K562 (cell line): ENCODE measurements around the gene PPT2. TPM values are rescaled to one million over a fixed set of nuclear protein-coding genes. Genes with fewer than 3 reads are reported as not detected.

Experiments
- ATAC-seq: fragments of 200-7000 bp; cut with Tn5 transposase; 3 replicates; pipeline ENCODE4 v1.9.1; 2020; ENCODE audit warnings: moderate library complexity
- BruUV-seq: library from RNA; stranded (reverse); fragments of 400-500 nt; replicated peaks from 2 replicates; lab custom pipeline; 2021; lab: Mats Ljungman, UMichigan
- CTCF ChIA-PET: fragments of 300-600 bp; formaldehyde crosslinking; extraction: SDS; loops from one replicate; lab custom pipeline; 2021; ENCODE audit warnings: low intra/inter-chr PET ratio; lab: Yijun Ruan, JAX
- POLR2A ChIA-PET: fragments of 300-600, 350-650 bp; sonication (Branson Sonifier 250); formaldehyde crosslinking; extraction: SDS; loops from one replicate; lab custom pipeline; 2021; ENCODE audit warnings: antibody characterized with exemption, inconsistent platforms; lab: Yijun Ruan, JAX
- DNase-seq, 4 experiments: peaks; one replicate each; pipeline versions ENCODE4 v3.0.0 to v3.0.0-alpha.2; 2011 to 2018; ENCODE audit warnings: low spot score in 3 of 4, mixed read lengths in 3 of 4; ENCODE audit errors: extremely low read depth in 1 of 4
- FAIRE-seq: peaks from 2 replicates; lab custom pipeline; 2011; peaks lifted over from hg19 to GRCh38; lab: Jason Lieb, UNC
- H2AFZ ChIP-seq: 2 replicates; pipeline ENCODE4 v1.6.0; 2011; ENCODE audit warnings: low read depth, low read length, control low read depth, inconsistent platforms
- H3K27ac ChIP-seq: fragments of 200-600 bp; 3 replicates; pipeline ENCODE4 v1.8.0; 2011; ENCODE audit warnings: low read depth, mild to moderate bottlenecking, control low read depth, inconsistent platforms, low read length, moderate library complexity, mixed read lengths; ENCODE audit errors: extremely low read depth
- H3K27me3 ChIP-seq, 2 experiments: fragments of 300-600 bp in 1 of 2; 2 replicates in 1 of 2; 3 replicates in 1 of 2; pipeline versions ENCODE4 v1.6.0 to v1.8.0; 2011; ENCODE audit warnings: inconsistent platforms in 2 of 2, low read length in 2 of 2, mild to moderate bottlenecking in 1 of 2, mixed read lengths in 1 of 2, moderate library complexity in 1 of 2; ENCODE audit not compliant: control insufficient read depth in 2 of 2, insufficient read depth in 2 of 2
- H3K36me3 ChIP-seq: fragments of 300-600 bp; 3 replicates; pipeline ENCODE4 v1.8.0; 2011; ENCODE audit warnings: mild to moderate bottlenecking, low read length, inconsistent platforms; ENCODE audit not compliant: control insufficient read depth, insufficient read depth
- H3K4me1 ChIP-seq, 2 experiments: fragments of 200-600 bp in 1 of 2; replicated peaks in 1 of 2; 2 replicates in 1 of 2; 3 replicates in 1 of 2; pipeline versions ENCODE4 v1.5.1 to v1.8.0; 2011; ENCODE audit warnings: inconsistent platforms in 2 of 2, low read length in 2 of 2, mild to moderate bottlenecking in 1 of 2, mixed read lengths in 1 of 2, moderate library complexity in 1 of 2; ENCODE audit not compliant: control insufficient read depth in 2 of 2, insufficient read depth in 2 of 2
- H3K4me2 ChIP-seq: 2 replicates; pipeline ENCODE4 v1.6.1; 2011; ENCODE audit warnings: low read length, control low read depth, inconsistent platforms, mixed read lengths; ENCODE audit not compliant: insufficient read depth
- H3K4me3 ChIP-seq: fragments of 200-600 bp; sonication (generic), shearing (Covaris generic); 2 replicates; pipeline ENCODE4 v1.5.1; 2016; ENCODE audit warnings: control low read depth, inconsistent platforms
- H3K79me2 ChIP-seq: fragments of 200-600 bp; 3 replicates; pipeline ENCODE4 v1.8.0; 2011; ENCODE audit warnings: low read length, inconsistent platforms; ENCODE audit not compliant: control insufficient read depth, insufficient read depth
- H3K9ac ChIP-seq, 2 experiments: 2 replicates each; pipeline versions ENCODE4 v1.6.0 to v1.6.1; 2011; ENCODE audit warnings: low read depth in 2 of 2, low read length in 2 of 2, control low read depth in 1 of 2, inconsistent platforms in 1 of 2, mild to moderate bottlenecking in 1 of 2, mixed read lengths in 1 of 2; ENCODE audit not compliant: insufficient read depth in 1 of 2
- H3K9me1 ChIP-seq: one replicate; pipeline ENCODE4 v1.6.0; 2011; ENCODE audit warnings: inconsistent platforms, mild to moderate bottlenecking, low read length, moderate library complexity; ENCODE audit not compliant: control insufficient read depth, insufficient read depth
- H3K9me3 ChIP-seq: replicated peaks from 2 replicates; pipeline ENCODE4 v1.5.1; 2011; ENCODE audit warnings: low read depth, low read length, inconsistent platforms; ENCODE audit not compliant: control insufficient read depth, insufficient read depth
- H4K20me1 ChIP-seq: replicated peaks from 2 replicates; pipeline ENCODE4 v1.6.1; 2011; ENCODE audit warnings: low read length, inconsistent platforms, mixed read lengths; ENCODE audit not compliant: control insufficient read depth, insufficient read depth
- BRF1 ChIP-seq: IDR thresholded peaks from 3 replicates; pipeline ENCODE4 v1.6.1; 2011; ENCODE audit warnings: borderline replicate concordance, mild to moderate bottlenecking; ENCODE audit not compliant: insufficient read length; ENCODE audit errors: extremely low read depth
- CEBPG ChIP-seq, 3 experiments: fragments of 200-800 bp in 1 of 3; sonication (Bioruptor generic) in 1 of 3; sonication (generic) in 1 of 3; formaldehyde crosslinking in 1 of 3; IDR thresholded peaks in 2 of 3; conservative IDR thresholded peaks in 1 of 3; 2 replicates each; pipeline versions ENCODE4 v1.6.1 to v1.8.0; 2016 to 2022; ENCODE audit warnings: missing compliant biosample characterization in 2 of 3, missing genetic modification characterization in 2 of 3, mild to moderate bottlenecking in 1 of 3, missing genetic modification reagents in 1 of 3
- GATAD2B ChIP-seq: fragments of 450-650 bp; IDR thresholded peaks from 2 replicates; pipeline ENCODE4 v1.6.1; 2017; ENCODE audit warnings: mild to moderate bottlenecking, borderline replicate concordance
- JUN ChIP-seq, 2 experiments: sonication (generic) in 1 of 2; formaldehyde crosslinking in 1 of 2; IDR thresholded peaks; 2 replicates each; pipeline versions ENCODE4 v1.6.1 to v1.8.0; 2012 to 2022; ENCODE audit warnings: borderline replicate concordance in 2 of 2, mild to moderate bottlenecking in 2 of 2, improper control_type of control experiment in 1 of 2, low read depth in 1 of 2, low read length in 1 of 2, missing genetic modification reagents in 1 of 2
- MYC ChIP-seq, 2 experiments: fragments of 250-450 bp in 1 of 2; sonication (Bioruptor Pico) in 1 of 2; IDR thresholded peaks; 2 replicates each; pipeline versions ENCODE4 v1.5.1 to v1.6.1; 2012 to 2021; ENCODE audit warnings: low read depth in 2 of 2, borderline replicate concordance in 1 of 2, improper control_type of control experiment in 1 of 2, low read length in 1 of 2, mild to moderate bottlenecking in 1 of 2, moderate library complexity in 1 of 2
- NFXL1 ChIP-seq: fragments of 450-650 bp; formaldehyde crosslinking; IDR thresholded peaks from 2 replicates; pipeline ENCODE4 v1.4.0; 2021; ENCODE audit warnings: mild to moderate bottlenecking
- TOE1 ChIP-seq, 2 experiments: fragments of 450-650 bp in 1 of 2; sonication (generic) in 1 of 2; formaldehyde crosslinking in 1 of 2; IDR thresholded peaks; 2 replicates each; pipeline versions ENCODE4 v1.7.1 to v1.8.0; 2016 to 2022; ENCODE audit warnings: borderline replicate concordance in 2 of 2, mild to moderate bottlenecking in 2 of 2, antibody characterized with exemption in 1 of 2, inconsistent platforms in 1 of 2, low read depth in 1 of 2, missing genetic modification reagents in 1 of 2, moderate library complexity in 1 of 2
- TRIM24 ChIP-seq, 2 experiments: fragments of 450-650 bp; IDR thresholded peaks; 2 replicates each; pipeline ENCODE4 v1.6.1; 2016
- XRCC5 ChIP-seq: fragments of 200-400 bp; formaldehyde crosslinking; IDR thresholded peaks from 2 replicates; pipeline ENCODE4 v1.6.1; 2017; ENCODE audit warnings: low read depth, mild to moderate bottlenecking, low read length
- ZKSCAN8 ChIP-seq: fragments of 200-800 bp; sonication (Bioruptor generic); IDR thresholded peaks from 2 replicates; pipeline ENCODE4 v1.6.1; 2016; ENCODE audit warnings: missing genetic modification characterization, missing compliant biosample characterization
- ZNF174 ChIP-seq: fragments of 250-450 bp; sonication (Bioruptor Pico); IDR thresholded peaks from 2 replicates; pipeline ENCODE4 v1.4.0; 2020; ENCODE audit warnings: mild to moderate bottlenecking
- ZNF212 ChIP-seq: fragments of 450-650 bp; formaldehyde crosslinking; IDR thresholded peaks from 2 replicates; pipeline ENCODE4 v1.4.0; 2020; ENCODE audit warnings: mild to moderate bottlenecking
- ZNF217 ChIP-seq: sonication (generic); formaldehyde crosslinking; IDR thresholded peaks from 2 replicates; pipeline ENCODE4 v1.8.0; 2022; ENCODE audit warnings: mild to moderate bottlenecking, missing genetic modification reagents
- ZNF232 ChIP-seq: sonication (generic); formaldehyde crosslinking; IDR thresholded peaks from 2 replicates; pipeline ENCODE4 v1.8.0; 2022; ENCODE audit warnings: mild to moderate bottlenecking, missing genetic modification reagents
- ZNF239 ChIP-seq: fragments of 250-450 bp; sonication (Bioruptor Pico); IDR thresholded peaks from 2 replicates; pipeline ENCODE4 v1.4.0; 2020; ENCODE audit warnings: mild to moderate bottlenecking
- WGBS: fragments of 100-300 bp; shearing (Covaris generic); methylation state at CpG from one replicate; pipeline ENCODE4 v1.1.6; 2016; ENCODE audit warnings: low coverage, mixed read lengths; ENCODE audit not compliant: insufficient coverage; ENCODE audit errors: missing lambda C conversion rate; 5-methylcytosine and 5-hydroxymethylcytosine counted together
- in situ Hi-C: fragments of 300-500 bp; cut with MboI; formaldehyde crosslinking; loops from 4 replicates; pipeline ENCODE4 v1.15.0; 2018; ENCODE audit warnings: inconsistent platforms, mixed read lengths
- intact Hi-C: fragments of 100-400 bp; cut with micrococcal nuclease; formaldehyde crosslinking; loops from 2 replicates; pipeline ENCODE4 v1.14.2; 2022
- polyA plus RNA-seq, 8 experiments: library from polyadenylated mRNA; depleted of rRNA in 4 of 8; stranded (reverse) in 5 of 8; unstranded in 3 of 8; fragments of >200 nt; fragmentation: Nextera tagmentation in 2 of 8; fragmentation: Illumina TruSeq in 1 of 8; extraction: Ambion mirVana in 2 of 8; extraction: Trizol in 1 of 8; gene quantifications; 2 replicates each; pipeline versions ENCODE4 v1.2.1 to v1.2.3, GENCODE V29; 2011 to 2014; ENCODE audit warnings: inconsistent platforms in 1 of 8, missing spikeins in 1 of 8
- total RNA-seq, 7 experiments: library from RNA; depleted of rRNA in 6 of 7; stranded (reverse); fragments of >200 nt in 6 of 7; fragmentation: Illumina TruSeq in 2 of 7; extraction: Trizol in 2 of 7; gene quantifications; 2 replicates each; pipeline versions ENCODE4 v1.2.1 to v1.2.3, GENCODE V29; 2011 to 2021; ENCODE audit warnings: low replicate concordance in 1 of 7
- TF ChIP-seq, protein P1 (sequence below): fragments of 250-450 bp; sonication (Bioruptor Pico); IDR thresholded peaks from 2 replicates; pipeline ENCODE4 v1.4.0; 2020; ENCODE audit warnings: mild to moderate bottlenecking, moderate library complexity, borderline replicate concordance

Gene PPT2
- total and polyA plus RNA-seq, 9 of the 15 experiments (the other 6 are each of a cell fraction or from before 2014, with no cell fraction given) = 27.4 to 98.8 (median 69.9) TPM

DNA sequence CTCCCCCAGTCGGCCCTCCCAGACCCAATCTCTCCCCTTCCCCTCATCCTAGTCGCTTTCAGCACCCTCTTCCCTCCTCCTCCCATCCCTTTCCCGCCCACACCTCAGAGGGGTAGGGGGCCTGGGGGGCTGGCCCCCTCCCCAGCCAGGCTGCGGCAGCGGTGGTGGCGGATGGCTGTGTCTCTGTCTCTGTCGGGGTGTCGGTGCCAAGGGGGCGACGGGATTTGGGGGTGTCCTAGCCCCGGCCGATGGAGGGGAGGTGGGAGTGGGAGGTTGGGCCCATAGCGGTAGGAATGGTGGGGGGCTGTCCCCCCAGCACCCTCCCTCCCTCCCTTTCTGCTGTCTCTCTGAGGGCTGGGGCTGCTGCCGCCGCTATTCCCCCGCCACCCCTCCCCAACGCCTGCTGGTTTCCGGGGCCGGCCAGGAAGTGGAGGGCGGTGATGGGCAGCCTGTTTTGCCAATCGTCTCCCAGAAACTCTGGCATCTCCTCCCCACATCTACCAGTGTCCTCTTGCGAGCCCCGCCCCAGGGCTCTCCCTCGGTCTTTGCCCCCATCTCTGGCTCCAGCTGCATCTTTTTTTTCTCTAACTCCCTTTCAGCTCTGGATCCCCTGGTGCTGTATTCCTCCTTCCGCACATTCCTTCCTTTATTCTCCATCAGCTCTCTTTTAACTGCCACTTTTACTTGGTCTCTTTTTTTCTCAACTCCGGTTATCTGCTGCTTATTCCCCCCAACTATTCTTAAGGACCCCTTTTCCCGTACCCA lies 22.0 kb downstream of the PPT2 start, which contains the start of gene AGPAT1:
AGPAT1 (minus strand) TSS at position 374 of the 765 bp plus-strand sequence. CDS start 4,588 bp downstream, outside the sequence.
- FAIRE-seq (peak; percentile 74), ATAC-seq (peak; percentile 83), DNase-seq (peak; percentile 88 to 99 (median 94))
- H4K20me1 ChIP-seq = no peaks in the 10 kb centered on the region
- peak within 1 kb of the TSS; percentile 86 to 95 for H3K9ac ChIP-seq
- ChIA-PET POLR2A (interaction anchor here (1.0 to 4.5 kb wide), 6 partner anchors 8 to 46 kb away, joined by 3 to 30 read pairs (median 8); partner anchors contain the start of genes EGFL8, FKBPL and PBX2), CTCF (interaction anchor here (0.9 kb wide), 1 partner anchor 19 kb away, joined by 3 read pairs; no protein-coding TSS in a partner anchor)
- peak within 1 kb of the TSS; percentile 92 for H2AFZ ChIP-seq
- peaks cover 67% of the 10 kb centered on the region for H3K79me2 ChIP-seq
- no TSS peak for BruUV-seq
- peak within 1 kb of the TSS; percentile 94 for H3K27ac ChIP-seq
- peaks cover 20 to 48% of the 10 kb centered on the region in 2 experiments for H3K4me1 ChIP-seq
- H3K4me3 ChIP-seq = peak within 1 kb of the TSS; percentile 88
- 1% methylated on average over 20 of the region's 27 CpGs for WGBS
- H3K9me3 ChIP-seq = no peaks in the 10 kb centered on the region
- no peaks in the 10 kb centered on the region for H3K27me3 ChIP-seq
- H3K4me2 ChIP-seq = peak within 1 kb of the TSS; percentile 100
- peaks cover 35% of the 10 kb centered on the region; the same call in 2 of the 3 replicates for H3K36me3 ChIP-seq
- peaks cover under 1% of the 10 kb centered on the region for H3K9me1 ChIP-seq
- intact Hi-C loops = loop anchor here (1.0 to 10.0 kb wide), 4 partner anchors 19 to 511 kb away; partner anchors contain the start of genes C6orf47, CSNK2B, FKBPL and GPANK1
- in situ Hi-C loops = no loop called here
- TF ChIP-seq TOE1 (IDR thresholded peaks at IDR 0.05; ENCODE audit: borderline replicate concordance) (no peak; the same call in 1 of the 2 replicates), TOE1 (CRISPR knock-in tag; IDR thresholded peaks at IDR 0.05; ENCODE audit: borderline replicate concordance, low read depth) (no peak), ZNF217 (CRISPR knock-in tag) (no peak), NFXL1 (no peak), GATAD2B (no peak), TRIM24 (IDR thresholded peaks at IDR 0.05) (no peak), ZNF174 (CRISPR knock-in tag) (0 out of 2 replicates have a peak, but pooled peaks have one; percentile 24), BRF1 (no peak), ZKSCAN8 (CRISPR knock-in tag) (no peak), ZNF232 (CRISPR knock-in tag) (no peak), ZNF212 (no peak), XRCC5 (no peak), ZNF239 (CRISPR knock-in tag) (no peak), MYC (IDR thresholded peaks at IDR 0.05; ENCODE audit: low read depth, low read length) (no peak), MYC (CRISPR knock-in tag; IDR thresholded peaks at IDR 0.05; ENCODE audit: borderline replicate concordance, low read depth) (no peak), JUN (IDR thresholded peaks at IDR 0.05; ENCODE audit: borderline replicate concordance, low read depth, low read length) (no peak), JUN (CRISPR knock-in tag; IDR thresholded peaks at IDR 0.05; ENCODE audit: borderline replicate concordance) (no peak; the same call in 1 of the 2 replicates), CEBPG (CRISPR knock-in tag; IDR thresholded peaks at IDR 0.05) (0 out of 2 replicates have a peak, but pooled peaks have one; percentile 14), CEBPG (tag; conservative IDR thresholded peaks at IDR 0.05 in 1 of 2, IDR thresholded peaks at IDR 0.05 in 1 of 2) (no peak)
- TF ChIP-seq, protein P1, sequence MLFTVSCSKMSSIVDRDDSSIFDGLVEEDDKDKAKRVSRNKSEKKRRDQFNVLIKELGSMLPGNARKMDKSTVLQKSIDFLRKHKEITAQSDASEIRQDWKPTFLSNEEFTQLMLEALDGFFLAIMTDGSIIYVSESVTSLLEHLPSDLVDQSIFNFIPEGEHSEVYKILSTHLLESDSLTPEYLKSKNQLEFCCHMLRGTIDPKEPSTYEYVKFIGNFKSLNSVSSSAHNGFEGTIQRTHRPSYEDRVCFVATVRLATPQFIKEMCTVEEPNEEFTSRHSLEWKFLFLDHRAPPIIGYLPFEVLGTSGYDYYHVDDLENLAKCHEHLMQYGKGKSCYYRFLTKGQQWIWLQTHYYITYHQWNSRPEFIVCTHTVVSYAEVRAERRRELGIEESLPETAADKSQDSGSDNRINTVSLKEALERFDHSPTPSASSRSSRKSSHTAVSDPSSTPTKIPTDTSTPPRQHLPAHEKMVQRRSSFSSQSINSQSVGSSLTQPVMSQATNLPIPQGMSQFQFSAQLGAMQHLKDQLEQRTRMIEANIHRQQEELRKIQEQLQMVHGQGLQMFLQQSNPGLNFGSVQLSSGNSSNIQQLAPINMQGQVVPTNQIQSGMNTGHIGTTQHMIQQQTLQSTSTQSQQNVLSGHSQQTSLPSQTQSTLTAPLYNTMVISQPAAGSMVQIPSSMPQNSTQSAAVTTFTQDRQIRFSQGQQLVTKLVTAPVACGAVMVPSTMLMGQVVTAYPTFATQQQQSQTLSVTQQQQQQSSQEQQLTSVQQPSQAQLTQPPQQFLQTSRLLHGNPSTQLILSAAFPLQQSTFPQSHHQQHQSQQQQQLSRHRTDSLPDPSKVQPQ = no peak
